ENCODE results near the gene MTCH1.

MTCH1 gene

GRCh38 chr6:37008484-37009465 is 22.8 kb upstream of the MTCH1 start:
- TF ChIP-seq ZFX (IDR thresholded peaks at IDR 0.05), result no peak
- TF ChIP-seq, protein P1, sequence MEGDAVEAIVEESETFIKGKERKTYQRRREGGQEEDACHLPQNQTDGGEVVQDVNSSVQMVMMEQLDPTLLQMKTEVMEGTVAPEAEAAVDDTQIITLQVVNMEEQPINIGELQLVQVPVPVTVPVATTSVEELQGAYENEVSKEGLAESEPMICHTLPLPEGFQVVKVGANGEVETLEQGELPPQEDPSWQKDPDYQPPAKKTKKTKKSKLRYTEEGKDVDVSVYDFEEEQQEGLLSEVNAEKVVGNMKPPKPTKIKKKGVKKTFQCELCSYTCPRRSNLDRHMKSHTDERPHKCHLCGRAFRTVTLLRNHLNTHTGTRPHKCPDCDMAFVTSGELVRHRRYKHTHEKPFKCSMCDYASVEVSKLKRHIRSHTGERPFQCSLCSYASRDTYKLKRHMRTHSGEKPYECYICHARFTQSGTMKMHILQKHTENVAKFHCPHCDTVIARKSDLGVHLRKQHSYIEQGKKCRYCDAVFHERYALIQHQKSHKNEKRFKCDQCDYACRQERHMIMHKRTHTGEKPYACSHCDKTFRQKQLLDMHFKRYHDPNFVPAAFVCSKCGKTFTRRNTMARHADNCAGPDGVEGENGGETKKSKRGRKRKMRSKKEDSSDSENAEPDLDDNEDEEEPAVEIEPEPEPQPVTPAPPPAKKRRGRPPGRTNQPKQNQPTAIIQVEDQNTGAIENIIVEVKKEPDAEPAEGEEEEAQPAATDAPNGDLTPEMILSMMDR (conservative IDR thresholded peaks at IDR 0.05), result no peak
- no peak overlapping the region for H3K27ac ChIP-seq

- H3K27ac ChIP-seq, result no peak overlapping the region
These were observed 21.5 kb upstream of the MTCH1 start for GRCh38 chr6:37007340-37008043.

GRCh38 chr6:37006793-37007339 is 20.9 kb upstream of the MTCH1 start:
- TF ChIP-seq ZFX (IDR thresholded peaks at IDR 0.05), result no peak
- TF ChIP-seq, protein P1 (conservative IDR thresholded peaks at IDR 0.05), result no peak

More at GRCh38 chr6:37007340-37008043, 21.5 kb upstream of the MTCH1 start:
- TF ChIP-seq ZFX (IDR thresholded peaks at IDR 0.05), result no peak
- TF ChIP-seq, protein P1 (conservative IDR thresholded peaks at IDR 0.05), result no peak

DNA sequence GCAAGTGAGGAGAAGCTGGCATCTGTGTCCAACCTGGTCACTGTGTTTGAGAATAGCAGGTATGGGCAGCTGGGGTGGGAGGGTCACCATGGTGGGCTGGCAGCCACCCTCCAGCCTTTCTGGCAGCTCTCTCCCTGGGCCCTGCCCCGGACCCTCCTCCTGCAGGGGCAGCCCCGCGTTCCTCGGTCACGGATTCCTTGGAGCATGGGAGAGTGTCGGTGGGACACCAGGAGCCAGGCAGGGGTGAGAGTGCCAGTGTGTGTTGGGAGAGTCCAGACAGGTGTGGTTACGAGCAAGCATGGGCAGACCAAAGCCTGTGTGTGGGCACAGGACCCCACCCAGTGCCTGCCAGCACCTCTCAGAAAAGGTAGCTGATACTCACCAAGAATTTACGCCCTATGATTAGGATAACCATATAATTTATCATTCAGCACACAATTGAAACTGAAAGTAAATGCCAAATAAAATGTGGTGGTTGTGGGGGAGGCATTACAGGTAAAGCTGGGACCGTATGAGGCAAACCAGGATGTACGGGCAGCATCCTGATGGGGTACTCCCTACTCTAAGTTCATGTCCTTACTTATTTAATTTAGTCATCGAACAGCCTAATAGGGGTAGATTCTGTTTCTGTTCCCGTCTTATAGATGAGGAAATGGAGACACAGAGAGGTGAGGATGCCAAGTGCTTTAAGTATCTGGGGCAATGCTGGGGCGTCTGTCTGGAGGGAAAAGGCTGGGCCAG is 20.0 kb upstream of the MTCH1 start:
- TF ChIP-seq ZFX (IDR thresholded peaks at IDR 0.05), result no peak
- TF ChIP-seq, protein P1 (conservative IDR thresholded peaks at IDR 0.05), result no peak
- H3K27ac ChIP-seq, result no peak overlapping the region

More at GRCh38 chr6:37006793-37007339, 20.9 kb upstream of the MTCH1 start:
- H3K27ac ChIP-seq, result no peak overlapping the region

DNA sequence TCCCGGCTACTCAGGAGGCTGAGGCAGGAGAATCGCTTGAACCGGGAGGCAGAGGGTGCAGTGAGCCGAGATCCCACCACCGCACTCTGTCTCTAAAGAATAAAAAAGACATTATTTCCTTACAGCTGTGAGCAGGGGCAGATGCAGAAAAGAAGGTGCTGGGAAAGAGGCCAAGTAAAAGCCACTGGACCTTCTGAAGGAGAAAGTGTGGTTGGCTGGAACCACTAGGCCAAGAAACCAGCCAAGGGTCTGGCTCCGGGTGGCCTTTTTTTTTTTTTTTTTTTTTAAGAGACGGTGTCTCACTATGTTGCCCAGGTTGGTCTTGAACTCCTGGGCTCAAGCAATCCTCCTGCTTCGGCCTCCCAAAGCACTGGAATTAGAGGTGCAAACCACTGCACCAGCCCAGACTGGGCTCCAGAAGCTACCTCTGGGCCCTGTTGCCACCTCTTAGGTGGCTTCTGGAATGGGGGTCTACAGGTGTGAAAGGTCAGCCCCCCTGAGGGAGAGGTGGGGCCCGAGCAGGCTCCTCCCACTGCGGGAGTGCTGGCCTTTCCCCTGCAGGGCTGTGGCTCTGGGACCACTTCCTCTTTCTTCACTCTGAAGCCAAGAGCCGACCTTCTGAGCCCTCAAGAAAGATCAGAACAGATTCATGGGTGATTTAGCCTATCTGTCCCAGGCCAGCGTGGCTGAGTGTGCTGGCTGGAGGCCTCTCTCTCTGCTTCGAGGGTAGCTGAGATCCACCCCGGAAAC is 19.2 kb upstream of the MTCH1 start, which contains the start of gene FGD2:
Gene FGD2, plus strand, starts transcription at position 595 of the 750 bp plus-strand sequence. CDS start 163 bp downstream, outside the sequence.
- TF ChIP-seq, protein P1 (conservative IDR thresholded peaks at IDR 0.05), result no peak
- no peak for TF ChIP-seq ZFX (IDR thresholded peaks at IDR 0.05)
- H3K27ac ChIP-seq, result no peak within 1 kb of the TSS
